DMS 273 (cell line): Measurements from ENCODE around the gene STBD1.
"Not testable (repeated sequence)": the region's sequence is repeated elsewhere in the genome, so short reads cannot be mapped to it uniquely, and the experiment has no call there.

Source experiments
- DNase-seq: peaks from one replicate; lab custom pipeline; 2025; ENCODE audit not compliant: unreplicated experiment; lab: John Stamatoyannopoulos, UW

STBD1 gene

DNA sequence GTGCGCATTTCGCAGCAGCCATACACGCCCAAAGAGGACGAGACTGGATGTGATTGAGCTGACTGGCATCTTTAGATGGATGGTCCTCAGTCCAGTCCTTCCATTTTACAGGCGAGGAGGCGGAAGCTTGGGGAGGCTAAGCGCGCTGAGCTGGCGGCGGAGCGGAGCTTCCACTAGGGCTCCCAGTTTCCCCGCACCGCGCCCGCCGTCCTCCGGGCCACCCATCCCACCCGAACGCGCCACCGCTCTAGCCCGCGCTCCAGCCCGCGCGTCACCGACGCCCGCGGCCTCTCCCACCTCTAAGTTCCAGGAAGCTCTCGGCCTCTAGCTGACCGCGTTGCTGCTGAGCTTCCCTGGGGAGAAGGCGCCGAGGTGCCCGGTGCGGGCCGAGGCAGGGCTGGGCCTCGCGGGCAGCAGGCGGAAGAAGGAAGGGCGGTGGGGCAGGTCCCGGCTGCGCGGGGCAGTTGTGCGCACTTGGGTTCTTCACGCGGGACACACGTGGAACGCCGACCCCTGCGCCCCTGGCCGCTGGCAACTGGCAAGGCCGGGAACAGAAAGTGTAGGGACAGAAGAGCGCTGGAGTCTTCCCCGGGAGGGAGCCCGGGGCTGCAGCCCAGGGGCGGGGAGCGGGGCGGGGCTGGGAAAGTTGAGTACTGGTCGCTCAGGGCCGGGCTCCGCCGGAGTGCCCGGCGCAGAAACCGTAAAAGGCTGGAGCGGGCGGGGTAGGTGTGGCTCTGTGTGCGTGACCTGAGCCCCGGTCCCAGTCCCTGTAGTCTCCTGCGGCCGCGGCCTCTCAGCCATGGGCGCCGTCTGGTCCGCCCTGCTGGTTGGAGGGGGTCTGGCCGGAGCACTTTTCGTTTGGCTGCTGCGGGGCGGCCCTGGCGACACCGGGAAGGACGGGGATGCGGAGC, at the start of gene STBD1:
Gene STBD1, plus strand, starts transcription at position 763 of the 911 bp plus-strand sequence. Its CDS starts 37 bp downstream, at position 800.
- peak; percentile 75 for DNase-seq

DNA sequence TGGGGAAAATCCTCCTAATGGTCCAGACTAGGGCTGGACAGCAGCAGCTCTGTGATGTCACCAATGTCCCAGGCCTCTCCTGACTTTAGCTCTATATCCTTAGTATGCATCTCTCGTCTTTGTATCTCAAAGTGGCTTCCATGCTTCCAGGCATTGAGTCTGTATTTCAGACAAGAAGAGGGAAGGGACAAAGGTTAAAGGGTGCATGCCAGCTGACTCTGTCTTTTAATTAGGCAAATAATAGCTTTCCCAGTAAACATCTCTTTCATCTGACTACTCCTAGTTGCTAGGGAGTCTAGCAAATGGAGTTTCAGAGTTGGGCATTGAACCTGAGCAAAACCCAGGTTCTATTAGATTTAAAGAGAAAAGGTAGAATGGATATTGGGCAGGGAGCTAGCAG, 49.6 kb upstream of the STBD1 start:
- no peak for DNase-seq

DNA sequence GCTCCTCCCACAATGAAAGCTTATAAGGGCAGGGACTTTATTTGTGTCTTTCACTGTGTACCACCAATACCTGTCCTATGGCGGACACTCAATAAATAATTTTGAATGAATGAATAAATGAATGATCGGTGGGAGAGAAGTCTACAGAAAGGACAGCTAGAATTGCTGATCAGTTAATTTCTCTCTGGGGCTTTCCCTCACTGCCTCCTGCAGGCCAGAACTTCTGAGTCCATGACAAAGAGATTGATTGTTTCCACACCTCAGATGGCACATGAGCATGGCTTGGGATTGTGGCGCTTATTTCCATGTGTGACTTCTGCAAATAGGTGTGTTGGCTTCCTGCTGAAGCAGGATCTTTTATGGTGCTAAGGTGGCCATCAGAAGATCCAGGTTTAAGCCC, 48.7 kb upstream of the STBD1 start:
- DNase-seq, result no peak

DNA sequence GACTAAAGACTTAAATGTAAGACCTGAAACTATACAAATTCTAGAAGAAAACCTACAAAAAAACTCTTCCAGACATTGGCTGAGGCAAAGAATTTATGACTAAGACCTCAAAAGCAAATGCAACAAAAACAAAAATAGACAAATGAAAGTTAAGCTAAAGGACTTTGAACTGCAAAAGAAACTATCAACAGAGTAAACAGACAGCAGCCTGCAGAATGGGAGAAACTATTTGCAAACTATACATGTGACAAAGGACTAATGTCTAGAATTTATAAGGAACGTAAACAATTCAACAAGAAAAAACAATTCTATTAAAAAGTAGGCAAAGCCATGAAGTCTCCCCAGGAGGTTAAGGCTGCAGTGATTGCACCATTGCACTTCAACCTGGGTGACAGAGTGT, 46.0 kb upstream of the STBD1 start:
- DNase-seq, result no peak

DNA sequence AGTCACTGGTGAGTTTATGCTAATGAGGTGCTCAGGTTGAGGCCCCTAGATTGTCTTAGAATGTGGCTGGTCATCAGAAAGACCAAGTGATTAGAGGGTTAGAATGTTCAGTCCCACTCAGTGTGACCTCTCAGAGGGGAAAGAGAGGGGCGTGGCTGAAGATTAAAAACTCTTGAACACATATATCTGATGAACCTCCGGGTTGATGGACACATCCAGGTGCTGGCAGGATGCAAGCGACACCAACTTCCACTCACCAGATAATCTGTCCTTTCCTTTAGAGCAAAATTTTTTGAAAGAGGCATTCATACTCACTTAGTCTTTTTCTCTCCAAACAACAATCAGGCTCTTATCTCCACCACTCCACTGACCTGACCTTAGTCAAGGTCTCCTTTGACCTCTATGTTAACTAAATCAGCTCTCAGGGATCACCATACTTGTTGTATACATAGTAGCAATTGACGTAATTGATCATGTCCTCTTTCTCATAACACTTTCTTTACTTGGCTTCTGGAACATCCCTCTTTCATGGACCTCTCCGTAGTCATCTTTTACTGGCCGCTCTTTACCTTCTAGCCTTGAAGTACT, 40.8 kb upstream of the STBD1 start:
- DNase-seq, result no peak

DNA sequence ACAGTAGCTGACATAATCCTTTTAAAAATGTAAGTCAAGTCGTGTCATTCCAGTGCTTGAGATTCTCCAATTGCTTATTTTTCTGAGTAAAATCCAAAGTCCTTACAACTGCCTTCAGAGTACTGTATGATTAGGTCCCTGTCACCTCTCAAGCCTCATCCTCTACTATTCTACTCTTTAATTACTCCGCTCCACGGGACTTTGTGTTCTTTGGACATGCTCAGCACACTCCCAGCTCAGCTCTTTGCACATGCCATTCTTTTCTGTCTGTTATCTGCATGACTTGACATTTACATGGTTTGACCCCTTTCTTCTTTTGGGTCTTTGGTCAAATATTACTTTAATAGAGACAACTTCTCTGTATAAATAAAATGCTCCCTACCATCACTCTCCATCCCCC, 39.9 kb upstream of the STBD1 start:
- no peak for DNase-seq

DNA sequence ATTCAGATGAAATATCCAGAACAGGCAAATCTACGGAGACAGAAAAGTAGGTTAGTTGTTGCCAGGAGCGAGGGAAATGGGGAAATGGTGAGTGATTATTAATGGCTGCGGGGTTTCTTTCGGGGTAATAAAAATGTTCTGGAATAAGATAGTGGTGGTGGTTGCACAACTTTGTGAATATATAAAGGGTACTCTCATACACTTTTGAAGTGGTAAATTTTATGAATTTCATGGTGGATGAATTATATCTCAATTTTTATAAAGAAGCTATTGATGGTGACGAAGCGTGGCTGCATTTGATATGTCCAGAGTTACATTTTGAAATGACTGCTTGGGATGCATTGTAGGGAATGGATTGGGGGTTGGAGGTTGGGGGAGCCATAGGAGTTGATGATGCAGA, 38.7 kb upstream of the STBD1 start:
- DNase-seq, result no peak

DNA sequence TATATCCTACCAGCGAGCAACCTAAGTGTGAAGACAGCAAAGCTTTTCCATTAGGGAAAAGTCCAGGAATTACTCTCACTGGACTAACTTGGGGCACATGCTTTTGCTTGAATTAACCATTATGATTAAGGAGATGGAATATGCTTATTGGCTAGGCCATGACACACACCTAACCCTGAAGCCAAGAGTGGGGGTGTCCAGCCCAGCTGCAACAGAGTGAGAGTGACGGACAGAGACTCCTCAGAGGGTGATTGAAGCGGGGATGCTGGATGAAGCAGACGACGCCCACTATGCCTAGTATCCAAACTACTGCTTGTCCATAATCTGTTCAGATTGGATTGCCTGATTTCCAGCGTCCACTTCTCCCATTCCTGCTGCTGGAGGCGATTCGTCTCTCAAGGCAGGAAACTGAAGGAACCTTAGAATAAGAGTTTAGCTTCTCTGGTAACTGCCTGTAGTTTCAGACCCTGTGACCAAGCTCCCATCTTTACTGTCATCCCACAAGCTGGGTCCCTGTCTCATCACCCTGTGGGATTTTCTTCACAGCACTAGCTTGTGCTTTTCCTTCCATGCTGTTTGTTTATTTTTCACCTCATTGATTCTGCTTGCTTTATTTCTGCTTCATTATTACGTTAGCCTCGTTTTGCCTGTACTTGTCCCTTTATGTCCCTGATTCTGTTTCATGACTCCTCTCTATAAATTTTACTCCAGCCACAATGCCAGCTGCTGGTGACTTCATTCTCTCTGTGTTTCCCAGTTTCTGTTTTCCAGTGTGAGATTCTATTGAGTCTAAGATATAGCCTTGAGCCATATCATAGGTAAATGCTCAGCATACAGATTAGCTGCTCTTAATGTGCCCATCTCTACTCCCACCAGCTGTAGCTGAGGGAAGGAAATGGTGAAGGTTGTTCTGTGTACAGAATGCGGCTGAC, 36.0 kb upstream of the STBD1 start:
- no peak for DNase-seq

DNA sequence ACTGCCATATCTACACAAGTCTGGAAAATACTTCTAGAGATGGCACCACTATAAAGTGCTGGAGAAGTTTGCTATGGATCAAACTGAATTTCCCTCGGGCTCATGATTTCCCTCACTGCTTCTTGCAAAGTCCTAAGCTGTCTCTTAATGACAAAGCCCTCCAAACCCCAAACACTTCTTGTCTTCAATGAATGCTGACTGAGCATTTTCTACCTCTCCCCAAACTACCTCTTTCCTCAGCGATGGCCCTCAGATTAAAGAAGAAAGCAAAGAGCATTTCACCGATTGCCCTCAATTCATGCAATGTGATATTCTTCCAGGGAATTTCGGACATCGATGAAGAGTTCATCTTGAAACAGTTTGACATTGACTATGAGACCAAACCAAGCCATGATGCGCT, 35.3 kb upstream of the STBD1 start:
- DNase-seq, result no peak

DNA sequence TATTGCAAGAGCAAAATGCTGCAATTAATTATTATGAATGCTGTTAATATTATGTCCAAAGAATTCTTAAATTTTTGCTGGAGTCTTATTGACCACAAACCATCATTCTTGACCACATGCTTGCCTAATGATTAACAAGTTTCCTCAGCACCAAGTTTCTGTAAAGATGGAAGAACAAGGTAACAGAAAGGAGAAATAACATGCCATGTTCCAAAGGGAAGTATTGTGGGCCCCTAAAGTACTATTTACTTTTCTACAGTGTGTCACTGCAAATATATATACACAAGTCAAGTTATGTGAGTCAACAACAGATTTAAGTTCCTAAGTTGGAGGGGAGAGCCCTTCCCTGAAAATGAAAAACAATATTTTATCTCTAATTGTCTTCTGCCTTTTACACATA, 34.5 kb upstream of the STBD1 start:
- DNase-seq, result no peak

DNA sequence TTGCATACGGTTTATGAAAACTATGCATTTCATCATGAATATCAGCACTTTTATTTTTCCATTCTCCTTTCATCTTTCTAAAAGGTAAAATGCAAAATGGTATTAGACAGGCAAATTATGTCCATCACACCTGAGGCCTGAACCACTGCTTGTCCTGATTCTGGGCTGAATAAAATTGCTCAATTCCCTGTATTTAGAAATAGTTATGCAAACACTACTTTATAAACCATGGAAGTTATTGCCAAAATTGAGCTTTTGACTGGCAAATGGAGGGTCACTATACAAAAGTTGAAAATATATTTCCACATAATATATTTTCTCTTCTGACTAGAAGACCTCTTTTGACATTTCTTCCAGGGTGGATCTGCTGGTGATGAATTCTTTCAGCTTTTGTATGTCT, 34.0 kb upstream of the STBD1 start:
- DNase-seq, result no peak

DNA sequence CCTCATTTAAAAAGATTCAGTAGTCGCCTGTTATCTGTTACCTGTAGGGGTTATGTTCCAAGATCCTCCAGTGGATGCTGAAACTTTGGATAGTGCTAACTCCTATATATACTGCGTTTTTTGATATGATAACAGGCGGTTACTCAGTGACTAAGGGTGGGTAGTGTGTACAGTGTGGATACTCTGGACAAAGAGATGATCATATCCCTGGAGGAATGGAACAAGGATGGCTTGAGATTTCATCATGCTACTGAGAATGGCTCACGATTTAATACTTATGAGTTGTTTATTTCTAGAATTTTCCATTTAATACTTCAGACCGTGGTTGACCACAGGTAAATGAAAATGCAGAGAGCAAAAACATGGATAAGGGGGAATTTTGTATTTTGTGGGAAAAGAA, 33.5 kb upstream of the STBD1 start:
- DNase-seq, result no peak

DNA sequence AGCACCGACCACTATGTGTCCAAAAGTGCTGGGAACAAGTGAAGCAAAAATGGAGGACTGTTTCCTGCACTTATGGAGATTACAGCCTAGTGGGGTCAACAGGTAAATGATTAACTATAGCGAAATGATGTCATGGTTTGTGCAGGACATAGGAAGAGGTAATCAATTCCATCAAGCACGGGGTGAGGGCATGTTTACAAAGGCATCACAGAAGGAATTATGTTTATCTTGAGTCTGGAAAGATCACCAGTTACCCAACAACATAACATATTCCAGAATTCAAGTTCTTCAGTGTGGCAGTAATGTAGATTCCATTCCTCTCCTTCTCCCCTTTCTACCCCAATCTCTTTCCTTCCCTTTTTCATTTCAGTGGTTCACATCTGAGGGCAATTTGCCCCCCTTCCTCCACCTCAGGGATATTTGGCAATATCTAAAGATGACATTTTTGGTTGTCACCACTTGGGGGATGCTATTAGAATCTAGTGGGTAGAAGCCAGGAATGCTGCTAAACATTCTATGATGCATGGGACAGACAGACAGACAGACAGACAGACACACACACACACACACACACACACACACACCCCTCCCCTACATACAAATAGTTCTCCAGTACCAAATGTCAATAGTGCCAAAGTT, 30.9 kb upstream of the STBD1 start:
- DNase-seq, result no peak

DNA sequence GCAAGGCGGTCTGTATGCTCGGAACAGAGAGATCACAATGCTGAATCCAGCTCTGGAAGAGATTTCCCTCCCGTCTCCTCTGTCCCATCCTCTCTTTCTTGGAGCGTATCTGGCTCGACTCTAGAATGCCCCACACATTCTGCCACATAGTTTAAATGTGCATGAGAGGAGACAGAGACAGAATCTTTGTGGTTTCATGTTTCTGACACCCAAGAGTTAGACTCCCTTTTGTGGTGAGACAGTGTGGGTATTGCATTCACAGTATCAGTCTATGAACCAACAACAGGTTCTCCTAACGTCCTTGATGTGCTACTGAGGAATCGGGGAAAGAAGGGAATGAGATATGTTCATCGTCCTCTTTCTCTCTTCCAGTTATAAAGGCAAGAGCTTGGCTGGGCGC, 29.7 kb upstream of the STBD1 start:
- DNase-seq, result no peak

DNA sequence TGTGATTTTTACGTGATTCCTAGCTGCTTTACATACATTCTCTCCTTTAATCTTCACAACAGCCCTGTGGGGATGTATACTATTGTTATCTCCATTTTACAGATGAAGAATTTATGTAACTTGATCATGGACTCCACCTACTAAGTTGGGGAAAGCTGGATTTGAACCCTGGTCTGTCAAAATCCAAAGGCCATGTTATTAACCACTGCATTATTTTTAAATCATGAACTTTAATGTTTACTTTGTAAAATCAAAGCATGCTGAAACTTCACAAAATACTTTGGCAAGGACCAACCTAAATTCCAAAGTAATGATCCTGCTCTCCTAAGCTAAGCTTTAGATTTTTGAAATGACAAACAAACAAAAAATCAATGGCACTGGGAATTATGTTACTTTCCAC, 28.9 kb upstream of the STBD1 start:
- DNase-seq, result no peak

DNA sequence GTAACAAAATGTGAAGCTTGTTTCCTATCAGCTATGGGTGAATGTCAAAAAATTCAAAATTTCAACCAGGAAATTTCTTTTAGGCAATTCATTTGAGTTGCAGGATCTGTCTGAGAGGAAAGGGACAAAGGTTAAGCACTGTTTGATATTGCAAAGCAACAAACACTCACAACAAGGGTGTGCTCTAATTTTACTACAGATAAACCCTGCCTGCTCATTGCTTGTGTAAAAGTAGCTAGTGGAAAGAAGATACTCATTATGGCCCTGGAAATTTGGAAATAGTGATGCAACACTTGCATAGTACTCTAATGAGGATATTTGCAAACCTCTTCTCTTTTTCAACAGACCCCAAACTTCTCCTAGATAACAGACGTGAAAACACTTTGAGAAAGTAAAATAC, 27.9 kb upstream of the STBD1 start:
- DNase-seq, result no peak

DNA sequence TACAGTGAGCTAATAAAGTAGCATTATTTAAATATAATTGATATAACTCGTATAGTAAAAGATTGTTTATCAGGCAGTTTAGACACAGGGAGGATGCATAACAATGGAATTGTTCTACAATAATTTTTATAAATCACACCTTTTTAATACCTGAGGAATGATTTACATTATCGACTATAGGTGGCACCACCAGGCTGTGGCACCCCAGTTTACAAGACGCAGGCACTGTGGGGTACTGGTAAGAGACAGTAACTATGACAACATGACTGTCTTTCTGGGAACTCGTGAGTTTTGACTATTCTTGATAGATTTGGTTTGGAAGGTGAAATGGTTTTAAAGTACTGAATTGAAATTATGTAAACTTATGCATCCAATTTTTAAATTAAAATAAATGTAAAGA, 27.1 kb upstream of the STBD1 start:
- no peak for DNase-seq

DNA sequence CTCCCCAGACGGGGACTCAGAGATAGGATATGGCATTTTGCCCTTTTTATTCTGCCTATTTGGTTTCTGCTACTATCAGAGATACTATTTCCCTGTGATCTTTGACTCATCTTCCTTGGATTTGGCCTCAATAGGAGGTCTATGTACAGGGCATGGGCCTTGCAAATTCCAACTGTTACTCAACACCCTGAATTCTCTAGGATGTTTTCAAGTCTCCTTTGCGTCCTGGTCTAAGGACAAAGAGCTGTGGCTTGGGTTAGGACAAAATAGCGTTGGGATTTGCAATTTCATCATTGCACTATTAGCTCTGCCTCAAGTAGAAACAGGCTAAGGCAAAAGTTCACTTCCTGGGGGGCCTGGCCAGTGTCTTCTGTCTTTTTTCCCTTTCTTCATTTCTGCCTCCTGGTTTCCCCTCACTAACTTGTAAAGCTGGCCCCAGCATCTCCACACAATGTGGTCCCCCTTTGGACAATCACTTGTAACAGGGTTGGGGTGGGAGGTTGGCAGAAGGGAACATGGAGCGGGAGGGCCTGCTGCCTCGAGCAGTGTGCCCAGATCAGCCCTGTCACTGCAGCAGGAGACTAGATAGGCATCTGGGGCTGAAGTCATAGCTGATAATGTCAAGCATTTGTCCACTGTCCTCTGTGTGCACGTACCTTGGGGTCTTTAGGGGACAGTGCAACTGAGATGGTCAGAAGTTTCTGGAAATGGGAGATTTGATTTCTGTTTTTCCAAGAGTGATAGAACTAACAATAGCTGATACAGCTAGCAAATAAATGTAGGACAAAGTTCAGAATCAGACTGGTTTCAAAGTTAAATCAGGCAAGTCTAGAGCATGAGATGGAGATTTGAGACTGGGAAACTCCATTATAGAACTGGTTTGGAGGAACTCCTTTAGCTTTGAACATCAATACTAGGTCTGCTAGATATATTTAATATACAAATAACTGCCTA, 25.8 kb upstream of the STBD1 start:
- no peak for DNase-seq

DNA sequence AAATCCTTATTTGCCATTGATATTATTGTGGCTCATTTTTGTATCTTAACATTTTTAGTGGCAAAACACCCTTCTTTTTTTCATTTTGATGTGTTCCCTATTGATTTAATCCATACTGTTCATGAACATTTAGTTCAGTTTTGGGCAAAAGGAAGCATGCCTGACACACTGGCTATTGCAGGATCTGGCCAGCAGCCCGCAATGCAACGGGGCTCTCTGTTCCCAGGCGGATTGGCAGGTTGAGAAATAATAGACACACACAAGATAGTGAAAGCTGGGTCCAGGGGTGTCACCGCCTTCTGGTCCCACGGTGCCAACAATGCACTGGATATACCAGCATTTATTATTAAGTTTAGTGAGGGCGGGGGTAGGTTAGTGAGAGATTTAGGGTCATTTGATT, 24.9 kb upstream of the STBD1 start:
- not testable (repeated sequence) for DNase-seq
